NCI-H1048 (cell line): ENCODE results near the gene SNAP29.
"Not testable (repeated sequence)": the region's sequence is repeated elsewhere in the genome, so short reads cannot be mapped to it uniquely, and the experiment has no call there.

Source experiments
- DNase-seq: peaks from one replicate; lab custom pipeline; 2025; lab: John Stamatoyannopoulos, UW

SNAP29 gene

DNA sequence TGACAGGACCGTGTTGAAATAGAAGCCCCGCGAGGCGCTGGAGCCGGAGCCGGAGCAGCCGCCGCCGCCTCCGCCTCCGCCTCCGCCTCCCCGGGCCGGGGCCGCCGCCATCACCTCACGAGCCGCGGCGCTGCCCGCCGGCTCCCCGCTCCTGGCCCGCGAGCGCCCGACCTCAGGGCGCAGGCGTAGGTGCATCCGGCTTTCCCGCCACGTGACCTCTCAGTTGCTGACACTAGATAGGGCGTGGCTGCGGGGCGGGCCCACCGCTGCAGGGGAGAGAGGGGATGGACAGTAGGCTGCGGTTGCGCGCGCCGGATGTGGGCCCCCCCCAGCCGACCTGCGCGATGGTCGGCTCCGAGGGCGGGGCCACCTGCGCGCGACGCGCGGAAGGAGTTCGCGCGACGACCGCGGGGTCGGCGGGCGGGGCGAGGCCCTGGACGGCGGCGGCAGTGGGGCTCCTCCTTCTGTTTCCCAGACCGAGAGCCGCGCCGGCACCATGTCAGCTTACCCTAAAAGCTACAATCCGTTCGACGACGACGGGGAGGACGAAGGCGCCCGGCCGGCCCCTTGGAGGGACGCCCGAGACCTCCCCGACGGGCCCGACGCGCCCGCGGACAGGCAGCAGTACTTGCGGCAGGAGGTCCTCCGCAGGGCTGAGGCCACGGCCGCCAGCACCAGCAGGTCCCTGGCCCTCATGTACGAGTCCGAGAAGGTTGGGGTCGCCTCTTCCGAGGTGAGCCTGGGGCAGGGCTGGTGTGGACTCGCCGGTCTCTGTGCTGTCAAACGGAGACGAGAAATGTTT, at the start of gene SNAP29, which contains the start of gene PI4KA:
SNAP29 (plus strand) TSS at position 393 of the 802 bp plus-strand sequence; CDS start at position 497, 104 bp downstream.
PI4KA (minus strand) TSS at position 197 of the 802 bp plus-strand sequence; CDS start at position 111, 86 bp downstream.
- DNase-seq = peak; percentile 94

DNA sequence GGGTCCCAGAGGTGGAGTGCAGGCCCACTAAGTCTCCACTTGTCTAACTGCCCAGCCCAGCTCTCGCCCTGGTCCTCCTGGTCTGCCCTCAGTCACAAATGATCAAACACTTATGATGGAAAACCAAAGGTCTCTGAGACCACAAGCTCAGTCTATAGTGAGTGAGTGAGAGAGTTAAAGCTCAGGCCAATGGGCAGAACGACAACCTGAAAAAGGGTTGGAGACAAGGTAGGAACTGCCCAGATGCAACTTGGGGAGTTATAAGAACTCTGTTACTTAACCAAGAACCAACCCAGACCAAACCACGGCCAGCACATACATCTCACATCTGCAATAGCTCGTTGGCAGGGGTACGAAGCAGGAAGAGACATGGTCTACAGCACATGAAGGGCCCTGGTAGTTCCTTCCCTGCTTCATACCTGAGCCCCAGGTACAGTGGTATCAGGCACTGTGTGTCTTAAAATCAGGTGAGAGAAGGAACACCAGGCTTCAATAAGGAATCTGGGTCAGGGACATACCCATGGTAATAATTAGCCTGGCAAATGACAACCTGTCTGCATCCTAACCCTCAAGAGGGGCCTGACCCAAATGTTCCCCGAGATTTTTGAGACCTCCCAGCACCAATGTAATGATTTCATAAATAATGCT, 49.1 kb upstream of the SNAP29 start:
- no peak for DNase-seq

DNA sequence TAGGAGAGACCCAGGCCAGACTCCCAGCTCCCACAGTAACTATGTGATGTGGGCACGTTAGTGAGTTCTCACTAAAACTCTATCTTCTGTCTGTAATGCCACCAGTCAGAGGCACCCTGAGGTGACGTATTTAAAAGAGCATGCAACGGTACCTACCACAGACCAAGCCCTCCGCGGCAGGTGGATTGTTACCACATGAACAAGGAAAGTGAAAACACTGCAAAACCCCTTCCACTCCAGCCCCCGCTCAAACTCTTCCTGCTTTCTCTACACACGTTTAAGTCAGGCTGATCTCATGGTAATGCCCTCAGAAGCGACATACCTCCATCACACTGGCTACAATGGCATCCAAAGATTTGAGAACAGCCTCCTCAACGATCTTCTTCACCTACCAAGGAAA, 48.2 kb upstream of the SNAP29 start:
- no peak for DNase-seq

DNA sequence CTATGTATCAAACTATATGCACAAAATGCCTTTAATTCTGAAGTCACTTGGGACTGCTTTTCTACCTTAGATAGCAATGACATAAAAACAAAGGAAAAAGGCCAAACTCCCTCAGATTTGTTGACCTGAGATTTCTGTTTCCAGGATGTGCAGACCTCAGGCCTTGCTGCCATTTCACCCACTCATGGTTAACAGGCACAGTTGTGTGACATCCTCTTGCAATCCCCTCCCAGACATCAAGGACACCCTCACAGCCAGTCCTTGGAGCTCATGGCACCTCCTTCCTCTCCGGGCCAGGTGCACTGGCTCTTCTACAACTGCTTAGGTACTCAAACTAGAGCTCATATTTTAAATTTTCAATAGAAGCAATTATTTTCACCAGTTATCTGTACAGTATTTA, 47.6 kb upstream of the SNAP29 start:
- DNase-seq = no peak

DNA sequence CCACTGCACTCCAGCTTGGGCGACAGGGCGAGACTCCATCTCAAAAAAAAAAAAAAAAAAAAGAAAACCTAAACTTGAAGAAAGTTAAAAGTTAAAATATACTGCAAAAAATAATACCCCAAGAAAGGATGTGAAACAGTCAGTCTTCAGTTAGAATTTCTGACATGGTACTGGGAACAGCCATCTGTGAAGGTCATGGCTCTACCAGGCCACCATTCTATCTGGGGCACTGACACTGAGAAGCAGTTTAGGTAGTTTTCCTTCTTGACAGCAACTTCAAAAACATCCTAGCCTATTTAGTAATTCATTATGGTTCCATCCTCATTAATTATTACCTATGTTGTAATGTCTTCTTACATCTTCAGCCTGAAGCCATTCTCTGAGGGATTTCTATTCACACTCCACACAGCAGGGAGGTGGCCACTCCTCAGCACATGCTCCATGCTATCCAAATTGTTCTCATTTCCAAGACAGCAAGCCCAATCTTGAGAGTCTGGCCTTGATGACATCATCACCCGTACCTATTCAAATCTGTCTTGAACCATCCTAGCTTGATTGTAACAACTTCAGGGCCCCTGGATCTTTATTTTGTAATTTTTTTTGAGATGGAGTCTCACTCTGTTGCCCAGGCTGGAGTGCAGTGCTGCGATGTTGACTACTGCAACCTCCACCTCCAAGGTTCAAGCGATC, 46.7 kb upstream of the SNAP29 start:
- DNase-seq = no peak

DNA sequence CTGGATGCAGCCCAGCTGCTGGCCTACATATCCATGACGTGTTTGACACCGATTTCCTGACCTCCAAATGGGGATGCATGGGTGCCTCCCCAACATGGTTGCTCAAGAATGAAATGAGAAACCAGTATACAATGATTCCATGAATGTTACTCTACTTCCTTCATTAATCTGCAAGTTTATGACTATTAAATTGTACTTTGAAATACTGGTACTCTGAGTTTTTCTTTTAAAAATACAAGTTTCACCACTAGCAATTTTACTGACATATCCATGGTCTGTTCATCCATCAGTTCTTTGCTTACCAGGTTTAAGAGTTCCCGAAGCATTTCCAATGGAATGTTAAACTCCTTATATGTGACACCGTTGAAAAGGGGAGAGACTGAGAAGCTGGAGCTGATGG, 45.8 kb upstream of the SNAP29 start:
- DNase-seq = no peak

DNA sequence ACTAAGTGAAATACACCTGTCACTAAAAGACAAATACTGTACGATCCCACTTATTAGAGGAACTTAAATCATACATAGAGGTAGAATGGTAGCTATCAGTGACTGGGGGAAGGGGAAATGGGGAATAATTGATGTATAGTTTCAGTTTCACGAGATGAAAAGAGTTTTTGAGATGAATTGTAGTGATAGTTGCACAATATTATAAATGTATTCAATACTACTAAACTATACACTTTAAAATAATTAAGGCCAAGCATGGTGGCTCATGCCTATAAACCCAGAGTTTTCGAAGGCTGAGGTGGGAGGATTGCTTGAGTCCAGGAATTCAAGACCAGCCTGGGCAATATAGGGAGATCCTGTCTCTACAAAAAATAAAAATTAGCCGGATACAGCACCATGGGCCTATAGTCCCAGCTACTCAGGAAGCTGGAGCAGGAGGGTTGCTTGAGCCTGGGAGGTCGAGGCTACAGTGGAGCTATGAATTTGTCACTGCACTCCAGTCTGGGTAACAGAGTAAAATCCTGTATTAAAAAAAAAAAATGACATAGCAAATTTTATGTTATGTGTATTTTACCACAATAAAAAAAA, 44.5 kb upstream of the SNAP29 start:
- DNase-seq = no peak

DNA sequence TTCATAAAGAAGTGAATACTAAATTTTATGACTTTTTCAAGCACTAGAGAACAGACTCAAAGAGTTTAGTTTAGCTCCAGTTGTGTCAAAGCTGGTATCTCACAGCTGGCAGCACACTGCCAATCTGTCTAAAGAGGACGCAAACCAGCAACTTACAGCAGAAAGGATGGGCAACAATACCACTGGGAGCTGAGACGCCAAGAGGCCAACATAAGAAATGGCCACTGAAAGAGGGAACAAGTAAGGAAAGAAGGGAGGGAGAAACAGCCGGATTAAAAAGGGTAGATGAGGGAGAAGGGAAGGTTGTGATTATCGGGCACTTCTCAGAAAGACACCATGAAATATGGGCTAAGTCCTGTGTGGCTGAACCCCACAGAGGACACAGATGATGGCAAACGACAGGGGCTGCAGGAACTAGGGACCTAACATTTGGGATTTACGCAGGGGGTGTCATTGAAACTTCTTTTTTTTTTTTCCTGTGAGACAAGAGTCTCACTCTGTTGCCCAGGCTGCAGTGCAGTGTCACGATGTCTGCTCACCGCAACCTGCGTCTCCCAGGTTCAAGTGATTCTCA, 43.2 kb upstream of the SNAP29 start:
- DNase-seq = no peak

DNA sequence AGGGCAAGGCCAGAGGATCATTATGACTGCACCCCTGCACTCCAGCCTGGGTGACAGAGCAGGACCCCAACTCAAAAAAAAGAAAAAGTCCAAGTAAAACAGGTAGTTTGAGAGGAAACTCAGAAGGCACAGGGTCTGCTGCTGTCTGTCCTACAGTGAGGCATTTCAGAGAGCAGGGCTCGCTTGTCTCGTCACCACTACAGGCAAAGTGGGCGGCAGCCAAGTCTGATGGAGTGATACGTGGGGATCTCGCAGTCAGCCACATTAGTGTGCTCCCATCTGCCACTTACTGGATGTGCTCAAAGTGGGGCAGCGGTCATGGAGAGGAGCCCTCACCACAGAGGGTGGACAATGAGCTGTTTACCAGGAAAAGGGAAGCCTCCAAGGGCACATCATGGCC, 42.2 kb upstream of the SNAP29 start:
- DNase-seq = no peak

DNA sequence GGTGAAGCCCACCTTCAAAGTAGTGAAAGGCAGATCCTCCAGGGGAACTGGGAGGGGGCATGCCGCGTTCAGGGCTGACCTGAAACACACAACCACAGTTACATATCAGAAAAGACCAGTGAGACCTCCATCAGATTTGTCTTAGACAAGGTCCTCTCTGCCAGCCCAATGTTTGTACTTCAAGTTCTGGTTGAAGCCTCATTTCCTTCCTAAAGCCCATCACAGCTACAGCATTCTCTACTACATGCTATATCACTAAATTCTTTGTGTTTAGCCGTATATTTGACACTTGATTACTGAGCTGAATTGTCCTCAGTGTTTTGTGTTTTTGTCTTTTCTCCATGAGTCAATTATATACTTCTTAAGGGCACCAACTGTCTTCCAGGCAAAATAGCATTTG, 40.3 kb upstream of the SNAP29 start:
- DNase-seq = no peak

DNA sequence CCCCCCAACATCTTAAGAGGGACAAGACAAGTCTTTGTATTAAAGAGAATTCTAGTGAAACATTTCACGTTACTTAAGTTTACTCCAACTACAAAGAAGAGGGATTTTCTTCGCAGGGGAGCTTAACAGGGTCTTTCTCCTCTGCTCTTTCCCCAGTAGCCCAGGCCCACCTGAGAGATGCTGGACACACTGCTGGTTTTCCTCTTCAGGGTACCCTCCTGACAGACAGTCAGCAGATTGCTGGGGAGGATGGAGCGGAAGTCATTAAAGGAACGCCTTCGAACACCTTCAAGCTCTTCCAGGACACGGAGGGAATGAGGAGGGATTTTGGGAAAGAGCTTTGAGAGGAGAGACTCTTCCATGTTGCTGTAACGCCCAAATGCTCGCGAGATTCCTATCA, 39.3 kb upstream of the SNAP29 start:
- DNase-seq = no peak

DNA sequence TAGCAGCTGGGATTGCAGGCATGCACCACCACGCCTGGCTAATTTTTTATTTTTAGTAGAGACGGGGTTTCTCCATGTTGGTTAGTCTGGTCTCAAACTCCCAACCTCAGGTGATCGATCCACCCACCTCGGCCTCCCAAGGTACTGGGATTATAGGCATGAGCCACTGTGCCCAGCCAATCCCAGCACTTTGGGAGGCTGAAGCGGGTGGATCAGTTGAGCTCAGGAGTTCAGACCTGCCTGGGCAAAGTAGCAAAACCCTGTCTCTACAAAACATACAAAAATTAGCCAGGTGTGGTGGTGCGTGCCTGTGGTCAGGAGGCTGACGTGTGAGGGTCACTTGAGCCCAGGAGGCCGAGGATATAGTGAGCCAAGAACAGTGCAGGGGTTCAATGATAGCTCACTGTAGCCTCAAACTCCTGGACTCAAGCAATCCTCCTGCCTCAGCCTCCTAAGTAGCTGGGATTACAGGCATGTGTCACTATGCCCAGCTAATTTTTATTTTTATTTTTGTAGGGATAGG, 37.0 kb upstream of the SNAP29 start:
- DNase-seq = not testable (repeated sequence)

DNA sequence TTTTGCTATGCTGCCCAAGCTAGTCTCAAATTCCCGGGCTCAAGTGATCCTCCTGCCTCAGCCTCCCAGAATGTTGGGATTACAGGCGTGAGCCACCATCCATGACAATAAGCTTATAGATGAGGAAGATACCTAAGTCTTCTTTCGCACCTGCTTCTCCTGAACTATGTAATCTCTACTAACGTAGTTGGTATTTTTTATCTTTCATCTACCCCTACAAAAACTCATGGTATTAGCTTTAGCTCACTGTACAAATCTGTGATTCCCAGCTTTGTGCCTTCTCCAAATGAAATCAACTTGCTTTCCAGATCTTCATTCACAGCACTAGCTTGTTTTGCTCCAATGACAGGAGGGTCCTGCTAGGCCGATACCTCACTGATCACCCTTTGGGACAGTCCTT, 36.6 kb upstream of the SNAP29 start:
- DNase-seq = no peak

DNA sequence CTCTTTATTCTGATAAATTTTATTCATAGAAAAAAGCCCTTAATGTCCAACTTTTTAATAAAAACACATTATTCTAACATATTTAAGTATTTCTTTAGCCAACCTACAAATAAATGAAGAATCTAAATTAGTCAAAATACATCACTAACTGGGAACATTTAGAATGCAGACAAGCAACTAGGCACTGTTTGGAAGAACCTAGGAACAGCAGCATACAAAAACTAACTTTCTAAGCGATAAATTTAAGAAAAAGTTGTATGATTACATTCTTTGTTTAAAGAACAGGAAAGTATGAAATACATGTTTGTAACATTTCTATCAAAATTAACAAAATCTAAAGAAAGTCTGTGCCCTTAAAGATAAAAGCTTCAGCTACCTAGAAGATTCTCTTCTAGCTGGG, 35.5 kb upstream of the SNAP29 start:
- DNase-seq = no peak

DNA sequence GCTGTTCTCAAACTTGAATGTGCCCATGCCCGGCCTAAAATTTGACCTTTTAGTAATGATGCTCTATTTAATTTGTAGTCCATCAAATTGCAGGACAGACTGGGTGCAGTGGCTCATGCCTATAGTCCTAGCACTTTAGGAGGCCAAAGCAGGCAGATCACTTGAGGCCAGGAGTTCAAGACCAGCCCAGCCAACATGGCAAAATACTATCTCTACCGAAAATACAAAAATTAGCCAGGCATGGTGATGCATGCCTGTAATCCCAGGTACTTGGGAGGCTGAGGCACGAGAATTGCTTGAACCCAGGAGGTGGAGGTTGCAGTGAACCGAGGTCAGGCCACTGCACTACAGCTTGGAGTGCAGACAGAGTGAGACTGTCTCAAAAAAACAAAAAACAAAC, 33.6 kb upstream of the SNAP29 start:
- not testable (repeated sequence) for DNase-seq

DNA sequence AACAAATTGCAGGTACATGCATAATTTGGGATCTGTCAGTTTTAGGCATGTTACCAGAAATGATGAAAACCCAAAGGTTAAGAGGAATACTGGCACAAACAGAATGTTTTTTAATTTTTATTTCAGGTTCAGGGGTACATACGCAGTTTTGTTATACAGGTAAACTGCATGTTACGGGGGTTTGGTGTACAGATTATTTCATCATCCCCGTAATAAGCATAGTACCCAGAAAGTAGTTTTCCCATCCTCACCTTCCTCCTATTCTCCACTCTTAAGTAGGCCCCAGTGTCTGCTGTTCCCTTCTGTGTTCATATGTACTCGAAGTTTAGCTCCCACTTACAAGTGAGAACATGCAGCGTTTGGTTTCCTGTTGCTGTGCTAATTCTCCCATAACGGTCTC, 33.2 kb upstream of the SNAP29 start:
- no peak for DNase-seq

DNA sequence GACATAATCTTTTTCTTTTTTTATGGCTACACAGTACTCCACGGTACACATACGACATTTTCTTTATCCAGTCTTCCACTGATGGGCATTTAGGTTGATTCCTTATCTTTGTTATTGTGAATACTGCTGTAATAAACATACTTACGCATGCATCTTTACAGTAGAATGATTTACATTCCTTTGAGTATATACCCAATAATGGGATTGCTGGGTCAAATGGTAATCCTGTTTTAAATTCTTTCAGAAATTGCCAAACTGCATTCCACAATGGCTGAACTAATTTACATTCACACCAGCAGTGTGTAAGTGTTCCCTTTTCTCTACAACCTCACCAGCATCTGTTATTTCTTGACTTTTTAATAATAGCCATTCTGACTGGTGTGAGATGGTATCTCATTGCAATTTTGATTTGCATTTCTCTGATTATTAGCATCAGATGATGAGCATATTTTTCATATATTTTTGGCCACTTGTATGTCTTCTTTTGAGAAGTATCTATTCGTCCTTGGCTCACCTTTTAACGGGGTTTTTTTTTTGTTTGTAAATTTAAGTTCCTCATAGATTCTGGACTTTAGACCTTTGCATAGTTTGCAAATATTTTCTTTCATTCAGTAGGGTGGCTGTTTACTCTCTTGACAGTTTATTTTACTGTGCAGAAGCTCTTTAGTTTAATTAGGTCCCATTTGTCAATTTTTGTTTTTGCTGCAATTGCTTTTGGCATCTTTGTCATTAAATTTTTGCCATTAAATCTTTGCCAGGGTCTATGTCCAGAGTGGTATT, 32.2 kb upstream of the SNAP29 start:
- DNase-seq = not testable (repeated sequence)

DNA sequence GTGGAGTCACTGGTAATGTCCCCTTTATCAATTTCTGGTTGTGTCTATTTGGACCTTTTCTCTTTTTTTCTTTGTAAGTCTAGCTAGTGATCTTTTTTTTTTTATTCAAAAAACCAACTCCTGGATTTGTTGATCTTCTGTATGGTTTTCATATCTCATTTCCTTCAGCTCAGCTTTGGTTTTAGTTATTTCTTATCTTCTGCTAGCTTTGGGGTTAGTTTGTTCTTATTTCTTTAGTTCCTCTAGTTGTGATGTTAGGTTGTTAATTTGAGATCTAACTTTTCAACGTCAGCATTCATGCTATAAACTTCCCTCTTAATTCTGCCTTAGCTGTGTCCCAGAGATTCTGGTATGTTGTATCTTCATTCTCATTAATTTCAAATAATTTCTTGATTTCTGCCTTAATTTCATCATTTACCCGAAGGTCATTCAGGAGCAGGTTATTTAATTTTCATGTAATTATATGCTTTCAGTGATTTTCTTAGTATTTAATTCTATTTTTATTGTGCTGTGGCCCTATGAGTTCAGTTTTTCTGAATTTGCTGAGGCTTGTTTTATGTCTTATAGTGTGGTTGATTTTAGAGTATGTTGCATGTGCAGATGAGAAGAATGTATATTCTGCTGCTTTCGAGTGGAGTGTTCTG, 29.2 kb upstream of the SNAP29 start:
- no peak for DNase-seq

DNA sequence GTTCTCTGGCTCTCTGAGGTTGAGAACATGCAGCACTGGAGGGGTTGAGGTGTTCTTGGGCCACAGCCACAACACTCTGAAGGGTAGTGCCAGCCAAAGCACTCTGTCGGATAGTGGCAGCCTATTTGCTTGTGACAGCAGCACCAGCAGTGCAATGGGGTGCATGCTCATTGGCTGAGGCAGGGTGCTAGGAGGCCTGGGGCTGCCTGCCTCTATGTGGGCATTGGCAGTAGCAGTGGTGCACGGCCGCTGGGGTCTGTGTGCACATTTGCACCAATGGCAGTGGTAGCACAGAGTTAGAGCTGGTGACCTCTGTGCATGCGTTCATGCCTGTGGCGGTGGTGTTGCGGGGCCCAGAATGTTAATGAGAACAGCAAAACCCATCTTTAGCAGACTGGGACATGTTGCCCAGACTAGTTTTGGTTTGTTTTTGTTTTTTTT, 25.6 kb upstream of the SNAP29 start:
- DNase-seq = no peak

DNA sequence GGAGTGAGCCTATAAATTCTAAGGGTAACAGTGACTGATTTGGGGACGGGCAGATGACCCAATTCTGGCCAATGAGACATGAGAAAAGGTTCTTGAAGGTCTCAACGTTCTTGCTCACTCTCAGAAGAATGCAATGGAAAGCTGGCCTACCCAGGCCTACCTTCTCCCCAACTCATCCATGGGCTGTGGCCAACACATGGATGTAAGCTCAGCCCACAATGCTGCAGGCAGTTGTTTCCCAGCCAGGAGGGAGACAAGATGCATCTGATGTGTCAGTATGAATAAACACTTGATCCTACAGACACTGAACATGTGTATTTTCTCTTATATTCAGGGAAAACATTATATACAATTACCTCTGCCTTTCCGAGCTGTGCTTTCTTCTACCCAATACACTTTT, 24.6 kb upstream of the SNAP29 start:
- no peak for DNase-seq

DNA sequence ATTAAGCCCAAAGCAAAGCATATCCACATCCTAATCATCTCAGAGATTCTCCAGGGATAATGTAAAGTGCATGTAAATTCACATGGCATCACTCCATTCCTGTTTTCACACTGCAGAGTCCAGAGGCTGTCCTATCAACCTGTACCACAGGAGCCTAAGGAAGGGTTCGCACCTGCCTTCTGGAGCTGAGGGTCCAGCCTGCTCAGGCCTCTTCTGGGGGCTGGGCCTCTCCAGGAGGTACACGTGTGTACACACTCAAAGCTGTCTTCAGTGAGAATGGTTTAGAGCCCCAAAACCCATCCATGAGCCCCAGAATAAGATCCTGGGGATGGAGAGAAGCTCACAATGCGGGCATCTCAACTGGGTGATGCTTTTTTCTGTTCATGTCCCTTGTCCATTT, 24.1 kb upstream of the SNAP29 start:
- DNase-seq = no peak
